ENCODE results near the gene WFDC10A.

- TF ChIP-seq CTCF (IDR thresholded peaks at IDR 0.05) = no peak
- TF ChIP-seq EZH2 (IDR thresholded peaks at IDR 0.05; ENCODE audit: borderline replicate concordance, insufficient read depth, low read depth, low read length, poor library complexity, severe bottlenecking) = no peak
Measured at GRCh38 chr20:45626540-45626939, 3.0 kb upstream of the WFDC10A start.

Measured in B cell (primary cell).